Smooth muscle cell of the brain vasculature (primary cell): ENCODE measurements around the gene BRD2.

Source experiments
- DNase-seq: peaks from one replicate; pipeline ENCODE4 v3.0.0-alpha.2; 2012; ENCODE audit warnings: low read depth, low spot score

The BRD2 gene

DNA sequence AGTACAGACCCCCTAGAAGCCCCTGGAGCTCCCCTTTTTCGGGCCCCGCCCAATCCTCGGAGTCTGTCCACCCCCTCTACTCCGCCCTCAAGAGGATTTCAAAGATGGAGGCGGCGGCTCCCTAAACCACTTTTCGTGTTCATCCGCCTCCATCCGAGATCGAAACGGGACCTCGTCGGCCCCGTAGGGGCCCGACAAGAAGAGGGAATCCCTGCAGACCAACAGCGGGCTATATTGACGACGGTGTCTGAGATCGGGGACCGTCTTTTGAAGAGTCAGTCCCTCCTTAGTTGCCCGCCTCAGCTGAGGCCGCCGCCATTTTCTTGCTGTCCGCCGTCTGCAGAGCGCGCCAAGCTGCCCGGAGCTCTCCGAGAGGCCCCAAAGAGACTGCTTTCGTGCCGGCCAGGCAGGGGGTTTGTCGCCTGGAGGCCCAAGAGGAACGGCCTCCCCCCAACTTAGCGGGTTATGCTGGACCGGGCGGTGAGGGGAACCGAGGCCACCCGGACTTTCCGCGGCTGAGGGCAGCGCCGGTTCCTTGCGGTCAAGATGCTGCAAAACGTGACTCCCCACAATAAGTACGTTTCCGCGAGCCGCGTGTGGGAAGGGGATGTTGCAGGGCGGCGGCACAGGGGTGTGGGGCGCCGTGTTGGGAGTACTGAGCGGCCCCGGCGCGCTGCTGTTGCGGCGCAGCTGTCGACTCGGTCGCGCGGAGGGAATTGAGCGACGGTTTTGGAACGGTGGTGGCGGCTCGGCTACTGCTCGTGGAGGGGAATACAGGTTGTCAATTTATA, 4.2 kb downstream of the BRD2 start:
- DNase-seq, result no peak

DNA sequence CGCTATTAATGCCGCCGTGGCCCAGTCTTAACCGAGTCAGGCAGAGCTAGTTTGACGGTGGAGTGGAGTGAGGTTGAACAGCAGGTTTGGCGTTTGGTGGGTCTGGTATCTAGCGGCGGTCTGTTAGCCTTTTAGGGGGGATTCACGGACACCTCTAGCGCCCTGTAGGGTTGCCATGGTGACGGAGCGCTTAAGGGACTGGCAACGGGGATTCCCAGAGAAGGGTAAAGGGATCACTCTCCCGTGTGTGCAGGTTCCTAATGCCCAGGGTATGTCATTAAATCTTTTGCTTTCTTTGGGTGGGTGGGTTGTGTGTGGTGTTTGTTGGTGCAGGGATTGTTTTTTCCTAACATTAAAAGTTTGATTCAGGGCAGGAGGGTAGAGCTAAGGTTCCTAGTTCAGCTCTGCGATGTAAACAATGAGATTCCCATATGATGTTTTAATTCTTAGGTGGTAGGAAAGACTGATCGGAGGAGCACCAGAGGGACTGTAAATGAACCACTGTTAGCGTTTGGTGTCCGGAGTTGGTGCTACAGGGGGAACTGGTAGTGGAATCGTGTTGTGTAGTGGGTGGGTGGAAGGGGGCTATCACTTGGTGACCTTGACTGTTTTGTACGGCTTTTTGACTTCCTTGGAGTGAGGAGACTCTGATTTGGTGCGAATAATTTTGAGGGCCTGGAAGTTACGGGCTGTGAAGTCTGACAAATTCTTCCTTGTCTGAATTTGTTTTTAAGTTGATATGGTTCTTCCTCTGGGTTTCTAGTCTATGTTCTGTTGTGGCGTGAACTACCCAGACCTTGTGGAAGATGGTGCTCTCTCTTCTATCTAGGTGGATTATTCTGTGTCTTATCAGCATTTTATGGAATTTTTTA, 5.0 kb downstream of the BRD2 start:
- no peak for DNase-seq

- DNase-seq, result no peak
These were observed 5.6 kb downstream of the BRD2 start for GRCh38 chr6:32974016-32974333.

GRCh38 chr6:32974541-32975308, 6.3 kb downstream of the BRD2 start:
- DNase-seq, result no peak

DNA sequence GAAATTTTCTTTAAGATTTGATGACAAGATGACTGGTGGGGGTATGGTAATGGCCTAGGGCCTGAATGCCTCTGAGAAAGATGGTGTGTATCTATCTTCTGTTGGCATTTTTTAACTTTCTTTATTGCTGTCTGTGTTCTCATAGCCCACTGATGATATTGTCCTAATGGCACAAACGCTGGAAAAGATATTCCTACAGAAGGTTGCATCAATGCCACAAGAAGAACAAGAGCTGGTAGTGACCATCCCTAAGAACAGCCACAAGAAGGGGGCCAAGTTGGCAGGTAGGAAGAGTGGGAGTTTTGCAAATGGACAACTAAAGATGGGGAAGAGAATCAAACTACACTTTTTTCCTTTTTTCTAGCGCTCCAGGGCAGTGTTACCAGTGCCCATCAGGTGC, 7.5 kb downstream of the BRD2 start:
- DNase-seq, result no peak

DNA sequence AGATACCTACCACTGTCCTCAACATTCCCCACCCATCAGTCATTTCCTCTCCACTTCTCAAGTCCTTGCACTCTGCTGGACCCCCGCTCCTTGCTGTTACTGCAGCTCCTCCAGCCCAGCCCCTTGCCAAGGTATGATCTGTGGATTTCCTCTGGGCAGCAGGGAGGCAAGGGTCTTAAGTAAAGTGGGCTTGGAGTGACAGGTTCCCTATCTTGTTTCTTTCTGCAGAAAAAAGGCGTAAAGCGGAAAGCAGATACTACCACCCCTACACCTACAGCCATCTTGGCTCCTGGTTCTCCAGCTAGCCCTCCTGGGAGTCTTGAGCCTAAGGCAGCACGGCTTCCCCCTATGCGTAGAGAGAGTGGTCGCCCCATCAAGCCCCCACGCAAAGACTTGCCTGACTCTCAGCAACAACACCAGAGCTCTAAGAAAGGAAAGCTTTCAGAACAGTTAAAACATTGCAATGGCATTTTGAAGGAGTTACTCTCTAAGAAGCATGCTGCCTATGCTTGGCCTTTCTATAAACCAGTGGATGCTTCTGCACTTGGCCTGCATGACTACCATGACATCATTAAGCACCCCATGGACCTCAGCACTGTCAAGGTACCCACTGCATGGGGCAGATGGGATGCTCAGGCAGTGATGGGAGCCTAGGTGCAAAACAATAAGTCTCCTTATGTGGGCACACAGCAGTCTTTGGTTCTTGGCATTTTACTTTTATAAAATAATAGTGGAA, 8.1 kb downstream of the BRD2 start:
- no peak for DNase-seq

- no peak for DNase-seq
These were observed 9.0 kb downstream of the BRD2 start for GRCh38 chr6:32977272-32977952.

DNA sequence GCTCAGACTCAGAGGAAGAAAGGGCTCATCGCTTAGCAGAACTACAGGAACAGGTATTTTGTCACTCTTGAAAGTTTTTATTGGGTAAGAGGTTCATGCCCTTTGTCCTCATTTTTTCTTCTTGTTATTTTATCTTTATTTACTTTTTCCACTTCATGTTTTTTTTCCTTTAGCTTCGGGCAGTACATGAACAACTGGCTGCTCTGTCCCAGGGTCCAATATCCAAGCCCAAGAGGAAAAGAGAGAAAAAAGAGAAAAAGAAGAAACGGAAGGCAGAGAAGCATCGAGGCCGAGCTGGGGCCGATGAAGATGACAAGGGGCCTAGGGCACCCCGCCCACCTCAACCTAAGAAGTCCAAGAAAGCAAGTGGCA, 9.5 kb downstream of the BRD2 start:
- no peak for DNase-seq

GRCh38 chr6:32979720-32980487, 11.5 kb downstream of the BRD2 start:
- no peak for DNase-seq

GRCh38 chr6:32980488-32981038, 12.2 kb downstream of the BRD2 start:
- DNase-seq, result no peak

- no peak for DNase-seq
These were observed 13.8 kb downstream of the BRD2 start for GRCh38 chr6:32982084-32982701.

- no peak for DNase-seq
These were observed 14.5 kb downstream of the BRD2 start for GRCh38 chr6:32982702-32983492.

DNA sequence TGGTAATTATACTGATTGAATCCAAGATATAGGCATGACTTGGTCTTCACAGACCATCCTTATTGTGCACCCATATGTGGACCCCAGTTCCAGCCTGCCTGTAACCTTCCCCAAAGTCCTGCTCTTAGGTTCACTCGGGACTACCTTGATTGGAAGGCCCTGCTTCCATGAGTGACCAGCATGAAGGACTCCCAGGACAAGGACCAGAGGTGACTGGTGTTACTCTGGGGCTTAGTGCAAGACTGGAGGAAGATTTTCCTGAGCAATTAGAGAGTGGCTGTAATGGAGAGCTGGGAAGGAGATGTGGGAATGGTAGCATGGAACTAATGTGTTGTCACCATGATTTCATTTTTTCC, 15.1 kb downstream of the BRD2 start:
- no peak for DNase-seq

DNA sequence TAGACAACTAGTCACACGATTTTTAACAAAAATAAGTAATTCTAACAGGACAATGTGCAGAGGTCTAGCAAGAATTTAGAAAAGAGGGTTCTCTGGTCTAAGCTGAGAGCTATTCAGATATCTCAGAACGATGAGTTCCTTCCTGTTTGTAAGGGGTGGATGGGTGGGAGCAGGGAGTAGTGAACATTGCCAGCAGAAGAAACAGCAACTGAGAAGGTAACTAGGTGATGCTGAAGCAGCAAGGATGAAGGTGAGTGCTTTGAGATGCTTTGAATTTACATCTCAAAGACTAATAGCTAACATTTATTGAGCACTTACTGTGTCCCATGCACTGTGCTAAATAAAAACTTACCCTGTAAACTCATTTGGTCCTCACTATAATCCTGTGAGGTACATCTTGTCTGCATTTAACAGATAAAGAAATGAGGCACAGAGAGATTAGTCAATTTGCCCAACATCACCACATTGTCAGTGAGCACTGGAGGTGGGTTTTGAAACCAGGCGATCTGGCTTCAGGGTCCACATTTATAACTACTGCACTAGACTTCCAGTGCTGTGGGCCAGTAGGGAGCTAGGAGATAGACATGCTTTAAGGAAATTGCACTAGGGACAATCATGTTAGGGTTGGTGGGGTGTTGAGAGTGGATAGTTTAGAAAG, 15.7 kb downstream of the BRD2 start:
- no peak for DNase-seq

GRCh38 chr6:32984622-32985389, 16.4 kb downstream of the BRD2 start:
- DNase-seq, result peak; percentile 65

GRCh38 chr6:32989368-32989767, 21.0 kb downstream of the BRD2 start:
- no peak for DNase-seq

- no peak for DNase-seq
These were observed 23.6 kb downstream of the BRD2 start for GRCh38 chr6:32991972-32992371.
